ENCODE data around the gene AFG1L.
"Not testable (repeated sequence)": the region's sequence is repeated elsewhere in the genome, so short reads cannot be mapped to it uniquely, and the experiment has no call there.

The AFG1L gene

GRCh38 chr6:108260809-108261569 is 33.9 kb upstream of the AFG1L start, which contains the start of gene SNX3:
TSS of gene SNX3 (minus strand) at chr6:108261040. CDS start at chr6:108260921, 119 bp downstream.
- peak within 1 kb of the TSS; percentile 75 to 99 (median 91) for H3K4me3 ChIP-seq (ENCODE audit: low read depth in 1 of 5, low read length in 5 of 5)
- H3K27me3 ChIP-seq (ENCODE audit: control insufficient read depth in 5 of 5, insufficient read depth in 4 of 5, low read length in 5 of 5): no peaks in the 10 kb centered on the region
- H3K9ac ChIP-seq (ENCODE audit: low read length in 5 of 5): peak within 1 kb of the TSS; percentile 82 to 99 (median 97)
- peaks cover 0 to 33% (median 26%) of the 10 kb centered on the region in 5 donors for H3K4me1 ChIP-seq (ENCODE audit: control insufficient read depth in 5 of 5, insufficient read depth in 5 of 5, low read length in 5 of 5)
- peak within 1 kb of the TSS; percentile 100 for H3K27ac ChIP-seq (ENCODE audit: low read depth, low read length)
- H3K9me3 ChIP-seq (ENCODE audit: control insufficient read depth in 5 of 5, low read length in 5 of 5): no peaks in the 10 kb centered on the region
- no peaks in the 10 kb centered on the region for H3K36me3 ChIP-seq (ENCODE audit: control insufficient read depth in 5 of 5, insufficient read depth in 5 of 5, low read length in 5 of 5)

GRCh38 chr6:108263371-108263770 is 31.5 kb upstream of the AFG1L start:
- Histone ChIP-seq H3K27me3 (ENCODE audit: control insufficient read depth in 5 of 5, insufficient read depth in 4 of 5, low read length in 5 of 5) (no peaks in the 10 kb centered on the region), H3K27ac (ENCODE audit: low read depth, low read length) (no peak overlapping the region), H3K9me3 (ENCODE audit: control insufficient read depth in 5 of 5, low read length in 5 of 5) (no peaks in the 10 kb centered on the region)

GRCh38 chr6:108268845-108269244 is 26.0 kb upstream of the AFG1L start:
- Histone ChIP-seq H3K36me3 (ENCODE audit: control insufficient read depth in 5 of 5, insufficient read depth in 5 of 5, low read length in 5 of 5) (no peaks in the 10 kb centered on the region), H3K9me3 (ENCODE audit: control insufficient read depth in 5 of 5, low read length in 5 of 5) (no peaks in the 10 kb centered on the region), H3K27me3 (ENCODE audit: control insufficient read depth in 5 of 5, insufficient read depth in 4 of 5, low read length in 5 of 5) (no peaks in the 10 kb centered on the region), H3K4me1 (ENCODE audit: control insufficient read depth in 5 of 5, insufficient read depth in 5 of 5, low read length in 5 of 5) (no peaks in the 10 kb centered on the region), H3K9ac (ENCODE audit: low read length in 5 of 5) (no peak overlapping the region), H3K4me3 (ENCODE audit: low read depth in 1 of 5, low read length in 5 of 5) (no peak overlapping the region), H3K27ac (ENCODE audit: low read depth, low read length) (no peak overlapping the region)

More at GRCh38 chr6:108263371-108263770, 31.5 kb upstream of the AFG1L start:
- Histone ChIP-seq H3K36me3 (ENCODE audit: control insufficient read depth in 5 of 5, insufficient read depth in 5 of 5, low read length in 5 of 5) (no peaks in the 10 kb centered on the region), H3K4me1 (ENCODE audit: control insufficient read depth in 5 of 5, insufficient read depth in 5 of 5, low read length in 5 of 5) (peaks cover 0 to 26% (median 18%) of the 10 kb centered on the region in 5 donors), H3K4me3 (ENCODE audit: low read depth in 1 of 5, low read length in 5 of 5) (no peak overlapping the region), H3K9ac (ENCODE audit: low read length in 5 of 5) (no peak overlapping the region)

GRCh38 chr6:108269955-108270354 is 24.9 kb upstream of the AFG1L start:
- H3K9ac ChIP-seq (ENCODE audit: low read length in 5 of 5); H3K36me3 ChIP-seq (ENCODE audit: control insufficient read depth in 5 of 5, insufficient read depth in 5 of 5, low read length in 5 of 5); H3K4me3 ChIP-seq (ENCODE audit: low read depth in 1 of 5, low read length in 5 of 5); H3K27me3 ChIP-seq (ENCODE audit: control insufficient read depth in 5 of 5, insufficient read depth in 4 of 5, low read length in 5 of 5); H3K27ac ChIP-seq (ENCODE audit: low read depth, low read length); H3K9me3 ChIP-seq (ENCODE audit: control insufficient read depth in 5 of 5, low read length in 5 of 5); H3K4me1 ChIP-seq (ENCODE audit: control insufficient read depth in 5 of 5, insufficient read depth in 5 of 5, low read length in 5 of 5): not testable (repeated sequence)

- H3K4me3 ChIP-seq (ENCODE audit: low read depth in 1 of 5, low read length in 5 of 5): no peak overlapping the region
- no peak overlapping the region for H3K27ac ChIP-seq (ENCODE audit: low read depth, low read length)
- H3K4me1 ChIP-seq (ENCODE audit: control insufficient read depth in 5 of 5, insufficient read depth in 5 of 5, low read length in 5 of 5): no peaks in the 10 kb centered on the region
- no peak overlapping the region for H3K9ac ChIP-seq (ENCODE audit: low read length in 5 of 5)
- H3K36me3 ChIP-seq (ENCODE audit: control insufficient read depth in 5 of 5, insufficient read depth in 5 of 5, low read length in 5 of 5): no peaks in the 10 kb centered on the region
- H3K27me3 ChIP-seq (ENCODE audit: control insufficient read depth in 5 of 5, insufficient read depth in 4 of 5, low read length in 5 of 5): no peaks in the 10 kb centered on the region
- H3K9me3 ChIP-seq (ENCODE audit: control insufficient read depth in 5 of 5, low read length in 5 of 5): no peaks in the 10 kb centered on the region
Observed at GRCh38 chr6:108274546-108274945, 20.3 kb upstream of the AFG1L start.

GRCh38 chr6:108275976-108276375 is 18.9 kb upstream of the AFG1L start:
- H3K9me3 ChIP-seq (ENCODE audit: control insufficient read depth in 5 of 5, low read length in 5 of 5): no peaks in the 10 kb centered on the region
- no peaks in the 10 kb centered on the region for H3K4me1 ChIP-seq (ENCODE audit: control insufficient read depth in 5 of 5, insufficient read depth in 5 of 5, low read length in 5 of 5)
- no peak overlapping the region for H3K9ac ChIP-seq (ENCODE audit: low read length in 5 of 5)

GRCh38 chr6:108277295-108277694 is 17.6 kb upstream of the AFG1L start:
- no peak overlapping the region for H3K4me3 ChIP-seq (ENCODE audit: low read depth in 1 of 5, low read length in 5 of 5)
- no peaks in the 10 kb centered on the region for H3K27me3 ChIP-seq (ENCODE audit: control insufficient read depth in 5 of 5, insufficient read depth in 4 of 5, low read length in 5 of 5)
- H3K4me1 ChIP-seq (ENCODE audit: control insufficient read depth in 5 of 5, insufficient read depth in 5 of 5, low read length in 5 of 5): no peaks in the 10 kb centered on the region

More at GRCh38 chr6:108275976-108276375, 18.9 kb upstream of the AFG1L start:
- Histone ChIP-seq H3K27me3 (ENCODE audit: control insufficient read depth in 5 of 5, insufficient read depth in 4 of 5, low read length in 5 of 5) (no peaks in the 10 kb centered on the region), H3K27ac (ENCODE audit: low read depth, low read length) (no peak overlapping the region), H3K4me3 (ENCODE audit: low read depth in 1 of 5, low read length in 5 of 5) (no peak overlapping the region), H3K36me3 (ENCODE audit: control insufficient read depth in 5 of 5, insufficient read depth in 5 of 5, low read length in 5 of 5) (no peaks in the 10 kb centered on the region)

GRCh38 chr6:108277831-108278230 is 17.0 kb upstream of the AFG1L start:
- H3K4me3 ChIP-seq (ENCODE audit: low read depth in 1 of 5, low read length in 5 of 5): no peak overlapping the region
- no peaks in the 10 kb centered on the region for H3K27me3 ChIP-seq (ENCODE audit: control insufficient read depth in 5 of 5, insufficient read depth in 4 of 5, low read length in 5 of 5)
- H3K9me3 ChIP-seq (ENCODE audit: control insufficient read depth in 5 of 5, low read length in 5 of 5): no peaks in the 10 kb centered on the region
- H3K4me1 ChIP-seq (ENCODE audit: control insufficient read depth in 5 of 5, insufficient read depth in 5 of 5, low read length in 5 of 5): no peaks in the 10 kb centered on the region
- no peak overlapping the region for H3K9ac ChIP-seq (ENCODE audit: low read length in 5 of 5)
- no peak overlapping the region for H3K27ac ChIP-seq (ENCODE audit: low read depth, low read length)
- no peaks in the 10 kb centered on the region for H3K36me3 ChIP-seq (ENCODE audit: control insufficient read depth in 5 of 5, insufficient read depth in 5 of 5, low read length in 5 of 5)

More at GRCh38 chr6:108277295-108277694, 17.6 kb upstream of the AFG1L start:
- no peaks in the 10 kb centered on the region for H3K36me3 ChIP-seq (ENCODE audit: control insufficient read depth in 5 of 5, insufficient read depth in 5 of 5, low read length in 5 of 5)
- H3K27ac ChIP-seq (ENCODE audit: low read depth, low read length): no peak overlapping the region
- no peaks in the 10 kb centered on the region for H3K9me3 ChIP-seq (ENCODE audit: control insufficient read depth in 5 of 5, low read length in 5 of 5)
- no peak overlapping the region for H3K9ac ChIP-seq (ENCODE audit: low read length in 5 of 5)

- H3K9ac ChIP-seq (ENCODE audit: low read length in 5 of 5): no peak overlapping the region
- H3K9me3 ChIP-seq (ENCODE audit: control insufficient read depth in 5 of 5, low read length in 5 of 5): no peaks in the 10 kb centered on the region
- no peak overlapping the region for H3K27ac ChIP-seq (ENCODE audit: low read depth, low read length)
- H3K4me3 ChIP-seq (ENCODE audit: low read depth in 1 of 5, low read length in 5 of 5): no peak overlapping the region
- no peaks in the 10 kb centered on the region for H3K36me3 ChIP-seq (ENCODE audit: control insufficient read depth in 5 of 5, insufficient read depth in 5 of 5, low read length in 5 of 5)
- H3K4me1 ChIP-seq (ENCODE audit: control insufficient read depth in 5 of 5, insufficient read depth in 5 of 5, low read length in 5 of 5): no peaks in the 10 kb centered on the region
- H3K27me3 ChIP-seq (ENCODE audit: control insufficient read depth in 5 of 5, insufficient read depth in 4 of 5, low read length in 5 of 5): no peaks in the 10 kb centered on the region
Observed at GRCh38 chr6:108285381-108285780, 9.5 kb upstream of the AFG1L start.

- no peaks in the 10 kb centered on the region for H3K27me3 ChIP-seq (ENCODE audit: control insufficient read depth in 5 of 5, insufficient read depth in 4 of 5, low read length in 5 of 5)
Observed at GRCh38 chr6:108286366-108286765, 8.5 kb upstream of the AFG1L start.

More at GRCh38 chr6:108286366-108286765, 8.5 kb upstream of the AFG1L start:
- Histone ChIP-seq H3K27ac (ENCODE audit: low read depth, low read length) (no peak overlapping the region), H3K4me1 (ENCODE audit: control insufficient read depth in 5 of 5, insufficient read depth in 5 of 5, low read length in 5 of 5) (no peaks in the 10 kb centered on the region), H3K9me3 (ENCODE audit: control insufficient read depth in 5 of 5, low read length in 5 of 5) (no peaks in the 10 kb centered on the region), H3K36me3 (ENCODE audit: control insufficient read depth in 5 of 5, insufficient read depth in 5 of 5, low read length in 5 of 5) (no peaks in the 10 kb centered on the region), H3K9ac (ENCODE audit: low read length in 5 of 5) (no peak overlapping the region), H3K4me3 (ENCODE audit: low read depth in 1 of 5, low read length in 5 of 5) (no peak overlapping the region)
